Kidney (tissue), 14 donors: ENCODE measurements around the gene CELSR3. TPM values are rescaled to one million over a fixed set of nuclear protein-coding genes. Genes with fewer than 3 reads are reported as not detected.
A peak's percentile ranks its signal among the peaks of the same experiment; 100 is the strongest.

Experiments used
- DNase-seq, 5 donors: peaks; one replicate each; pipeline ENCODE4 v3.0.0-alpha.2; 2013 to 2020
- FAIRE-seq: peaks from 2 replicates; lab custom pipeline; 2012; peaks lifted over from hg19 to GRCh38; lab: Jason Lieb, UNC
- H3K27ac ChIP-seq, 2 donors: one replicate each; pipeline ENCODE4 v1.7.0; 2013; ENCODE audit warnings: low read depth in 2 of 2, low read length in 2 of 2, inconsistent platforms in 1 of 2
- H3K27me3 ChIP-seq: one replicate; pipeline ENCODE4 v1.7.1; 2013; ENCODE audit warnings: low read length, inconsistent platforms; ENCODE audit not compliant: control insufficient read depth, insufficient read depth
- H3K36me3 ChIP-seq, 3 donors: one replicate each; pipeline versions ENCODE4 v1.7.0 to v1.7.1; 2013; ENCODE audit warnings: low read length in 3 of 3, control low read depth in 1 of 3, inconsistent platforms in 1 of 3; ENCODE audit not compliant: insufficient read depth in 3 of 3, control insufficient read depth in 2 of 3
- H3K4me1 ChIP-seq, 3 donors: one replicate each; pipeline versions ENCODE4 v1.7.0 to v1.7.1; 2013; ENCODE audit warnings: low read length in 3 of 3, inconsistent platforms in 1 of 3, low read depth in 1 of 3; ENCODE audit not compliant: control insufficient read depth in 2 of 3, insufficient read depth in 2 of 3
- H3K4me3 ChIP-seq, 3 donors: one replicate each; pipeline versions ENCODE4 v1.7.0 to v1.8.1; 2013; ENCODE audit warnings: low read length in 3 of 3, control low read depth in 1 of 3, inconsistent platforms in 1 of 3
- H3K9ac ChIP-seq, 3 donors: one replicate each; pipeline versions ENCODE4 v1.7.0 to v1.7.1; 2013; ENCODE audit warnings: low read length in 3 of 3, control low read depth in 1 of 3, inconsistent platforms in 1 of 3
- H3K9me3 ChIP-seq, 3 donors: one replicate each; pipeline versions ENCODE4 v1.7.0 to v1.7.1; 2013; ENCODE audit warnings: low read length in 3 of 3, control low read depth in 1 of 3, inconsistent platforms in 1 of 3; ENCODE audit not compliant: control insufficient read depth in 2 of 3, insufficient read depth in 1 of 3
- CTCF ChIP-seq: IDR thresholded peaks from 3 replicates; pipeline ENCODE4 v1.5.1; 2012; ENCODE audit warnings: mild to moderate bottlenecking, moderate library complexity, borderline replicate concordance; ENCODE audit not compliant: insufficient read depth; ENCODE audit errors: extremely low read depth
- intact Hi-C: fragments of 100-400 bp; cut with DNase I; formaldehyde crosslinking; loops from one replicate; pipeline ENCODE4 v1.11.1; 2022
- polyA plus RNA-seq: library from polyadenylated mRNA; stranded (reverse); fragments of 350-450 nt; fragmentation: Illumina TruSeq; extraction: RNeasy Lipid Tissue Mini Kit (QIAGEN cat#74804); gene quantifications from one replicate; pipeline ENCODE4 v1.2.3, GENCODE V29; 2014; ENCODE audit warnings: low read depth, low replicate concordance; ENCODE audit not compliant: insufficient read depth
- total RNA-seq: library from RNA; stranded (reverse); fragmentation: NEBNext Ultra II Directional; extraction: Animal tissue kit (Norgen Biotek cat#: 25700); gene quantifications from one replicate; pipeline ENCODE4 v1.2.1, GENCODE V29; 2021
- donor health status: control.
- donor health status: control.
- donor health status: control.
- donor health status: control.
- donor health status: control.
- donor health status: DM: yes; HTN: yes; CAD: no.
- donor health status: Normal renal cell carcinoma (clear cell type).

Gene CELSR3
- total and polyA plus RNA-seq, 2 donors from 2014 or later: 0.17 to 2.0 TPM

- H3K27me3 ChIP-seq: no peaks in the 10 kb centered on the region
- TF ChIP-seq CTCF: no peak
- H3K4me1 ChIP-seq: peaks cover 0 to 23% (median 13%) of the 10 kb centered on the region in 3 donors
- FAIRE-seq: no peak
- intact Hi-C loops: no loop called here
- H3K27ac ChIP-seq: peak overlapping the region; percentile 36 to 57
- no peak for DNase-seq
- peak overlapping the region in 2 of 3 donors; percentile 39 to 53 for H3K9ac ChIP-seq
- peak overlapping the region in 2 of 3 donors; percentile 56 to 86 for H3K4me3 ChIP-seq
- no peaks in the 10 kb centered on the region for H3K9me3 ChIP-seq
- H3K36me3 ChIP-seq: peaks cover 8 to 37% (median 33%) of the 10 kb centered on the region in 3 donors
These were observed 21.3 kb upstream of the CELSR3 start for GRCh38 chr3:48684054-48684349.

- Histone ChIP-seq H3K27ac (no peak overlapping the region), H3K9me3 (no peaks in the 10 kb centered on the region), H3K4me1 (peaks cover 0 to 23% (median 13%) of the 10 kb centered on the region in 3 donors), H3K4me3 (no peak overlapping the region), H3K27me3 (no peaks in the 10 kb centered on the region), H3K9ac (no peak overlapping the region), H3K36me3 (peaks cover under 1 to 34% (median 22%) of the 10 kb centered on the region in 3 donors)
- intact Hi-C loops: no loop called here
- TF ChIP-seq CTCF: no peak
- FAIRE-seq: no peak
- no peak for DNase-seq
These were observed 20.1 kb upstream of the CELSR3 start for GRCh38 chr3:48682786-48683185.

- no peak for TF ChIP-seq CTCF
- Histone ChIP-seq H3K27ac (no peak overlapping the region), H3K27me3 (no peaks in the 10 kb centered on the region), H3K36me3 (peaks cover 0 to 29% (median 19%) of the 10 kb centered on the region in 3 donors), H3K4me1 (peaks cover 0 to 23% (median 13%) of the 10 kb centered on the region in 3 donors), H3K9ac (no peak overlapping the region), H3K4me3 (no peak overlapping the region), H3K9me3 (no peaks in the 10 kb centered on the region)
- FAIRE-seq (no peak), DNase-seq (no peak)
- intact Hi-C loops: no loop called here
These were observed 19.4 kb upstream of the CELSR3 start for GRCh38 chr3:48681974-48682610.

- no peak for TF ChIP-seq CTCF
- peaks cover 0 to 29% (median 19%) of the 10 kb centered on the region in 3 donors for H3K36me3 ChIP-seq
- DNase-seq: no peak
- H3K9me3 ChIP-seq: no peaks in the 10 kb centered on the region
- no peak overlapping the region for H3K27ac ChIP-seq
- intact Hi-C loops: no loop called here
- H3K9ac ChIP-seq: no peak overlapping the region
- FAIRE-seq: no peak
- H3K27me3 ChIP-seq: no peaks in the 10 kb centered on the region
- no peak overlapping the region for H3K4me3 ChIP-seq
- peaks cover 0 to 23% (median 11%) of the 10 kb centered on the region in 3 donors for H3K4me1 ChIP-seq
These were observed 18.8 kb upstream of the CELSR3 start for GRCh38 chr3:48681541-48681880.
